Measurements from ENCODE around the gene HJURP.

Gene HJURP

DNA sequence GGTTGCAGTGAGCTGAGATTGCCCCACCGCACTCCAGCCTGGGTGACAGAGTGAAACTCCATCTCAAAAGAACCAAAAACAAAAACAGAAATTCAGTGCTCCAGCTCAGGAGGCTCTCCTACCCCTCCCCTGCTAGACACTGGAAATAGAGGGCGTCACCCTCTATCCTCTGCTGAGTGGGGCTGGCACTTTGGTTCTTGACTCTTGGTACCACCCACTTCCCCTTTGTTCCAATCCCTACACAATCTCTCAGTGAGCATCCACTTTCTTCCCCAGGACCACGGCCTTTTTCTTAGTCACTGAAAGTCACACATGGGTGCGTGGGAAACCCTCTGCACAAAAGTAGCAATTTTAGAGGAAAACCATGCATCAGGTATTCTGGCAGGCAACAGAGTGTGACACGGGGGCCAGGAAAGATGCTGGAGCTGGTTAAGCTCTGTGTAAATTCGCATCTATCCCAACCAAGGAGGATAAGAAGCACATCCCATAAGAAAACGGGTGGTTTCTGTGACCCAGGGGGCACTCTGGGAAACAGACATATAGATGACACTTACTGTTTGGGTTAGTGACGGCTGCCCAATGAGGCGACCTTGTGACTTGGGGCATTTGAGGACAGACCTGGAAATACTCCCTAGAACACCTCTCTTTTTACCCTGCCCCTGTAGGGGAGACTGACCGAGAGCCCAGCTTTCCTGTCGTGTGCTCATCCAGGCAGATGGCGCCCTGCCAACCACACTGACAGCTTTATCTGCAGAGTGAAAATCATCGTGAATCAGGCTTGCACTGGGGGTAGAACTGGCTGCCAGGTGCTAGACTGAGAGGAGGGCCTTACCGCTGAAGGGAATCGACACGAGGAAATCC, 7.7 kb downstream of the HJURP start:
- H3K27ac ChIP-seq (ENCODE audit: poor library complexity, severe bottlenecking): no peak overlapping the region
- H3K4me1 ChIP-seq (ENCODE audit: insufficient read depth, poor library complexity, severe bottlenecking): peaks cover 5% of the 10 kb centered on the region
- ATAC-seq (ENCODE audit: low read depth): no peak
- no peak overlapping the region for H3K4me3 ChIP-seq (ENCODE audit: severe bottlenecking)
- DNase-seq (ENCODE audit: low spot score): no peak
- H3K27me3 ChIP-seq (ENCODE audit: insufficient read depth, poor library complexity, severe bottlenecking): no peaks in the 10 kb centered on the region
- H3K36me3 ChIP-seq (ENCODE audit: low read depth): peaks cover 100% of the 10 kb centered on the region
- H3K9me3 ChIP-seq (ENCODE audit: severe bottlenecking): no peaks in the 10 kb centered on the region
- TF ChIP-seq CTCF (IDR thresholded peaks at IDR 0.05; ENCODE audit: poor library complexity, severe bottlenecking): no peak

DNA sequence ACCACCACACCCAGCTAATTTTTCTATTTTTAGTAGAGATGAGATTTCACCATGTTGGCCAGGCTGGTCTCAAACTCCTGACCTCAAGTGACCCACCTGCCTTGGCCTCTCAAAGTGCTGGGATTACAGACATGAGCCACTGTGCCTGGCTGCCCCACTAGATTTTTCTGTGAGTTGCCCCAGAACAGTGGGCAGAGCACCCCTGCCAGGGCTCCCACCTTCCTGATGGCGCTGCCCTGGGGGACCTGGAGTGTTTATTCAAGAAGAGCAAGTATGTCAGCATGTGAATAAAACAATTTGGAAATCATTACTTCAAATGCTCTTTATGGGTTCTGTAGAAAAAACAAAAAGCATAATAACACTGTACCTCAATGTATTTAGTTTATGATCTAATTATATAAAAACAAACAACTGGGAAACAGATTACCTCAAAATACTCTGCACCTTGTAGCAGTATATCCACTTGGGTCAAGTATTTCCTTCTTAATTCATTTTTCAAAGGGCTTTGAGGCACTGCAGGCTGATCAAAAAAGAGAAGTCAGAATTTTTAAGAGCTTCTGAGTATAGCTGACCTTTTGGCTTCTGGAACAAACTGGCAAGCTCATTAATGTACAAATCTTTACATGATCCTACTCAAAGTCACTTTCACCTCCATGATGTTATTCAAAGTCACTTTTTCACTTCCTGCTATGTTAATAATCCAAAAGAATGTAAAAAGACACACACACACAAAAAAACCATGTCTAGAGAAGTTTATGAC, 8.9 kb downstream of the HJURP start:
- no peak for TF ChIP-seq CTCF (IDR thresholded peaks at IDR 0.05; ENCODE audit: poor library complexity, severe bottlenecking)
- Histone ChIP-seq H3K27me3 (ENCODE audit: insufficient read depth, poor library complexity, severe bottlenecking) (no peaks in the 10 kb centered on the region), H3K4me1 (ENCODE audit: insufficient read depth, poor library complexity, severe bottlenecking) (no peaks in the 10 kb centered on the region), H3K4me3 (ENCODE audit: severe bottlenecking) (no peak overlapping the region), H3K9me3 (ENCODE audit: severe bottlenecking) (no peaks in the 10 kb centered on the region), H3K36me3 (ENCODE audit: low read depth) (peaks cover 100% of the 10 kb centered on the region), H3K27ac (ENCODE audit: poor library complexity, severe bottlenecking) (no peak overlapping the region)
- DNase-seq (ENCODE audit: low spot score) (no peak), ATAC-seq (ENCODE audit: low read depth) (no peak)

GRCh38 chr2:233844836-233845235, 9.5 kb downstream of the HJURP start:
- Histone ChIP-seq H3K36me3 (ENCODE audit: low read depth) (peaks cover 100% of the 10 kb centered on the region), H3K9me3 (ENCODE audit: severe bottlenecking) (no peaks in the 10 kb centered on the region), H3K4me1 (ENCODE audit: insufficient read depth, poor library complexity, severe bottlenecking) (no peaks in the 10 kb centered on the region), H3K27ac (ENCODE audit: poor library complexity, severe bottlenecking) (no peak overlapping the region), H3K27me3 (ENCODE audit: insufficient read depth, poor library complexity, severe bottlenecking) (no peaks in the 10 kb centered on the region), H3K4me3 (ENCODE audit: severe bottlenecking) (no peak overlapping the region)
- no peak for ATAC-seq (ENCODE audit: low read depth)
- no peak for DNase-seq (ENCODE audit: low spot score)
- TF ChIP-seq CTCF (IDR thresholded peaks at IDR 0.05; ENCODE audit: poor library complexity, severe bottlenecking): no peak

- H3K27ac ChIP-seq (ENCODE audit: poor library complexity, severe bottlenecking): no peak overlapping the region
- no peak for ATAC-seq (ENCODE audit: low read depth)
- no peaks in the 10 kb centered on the region for H3K4me1 ChIP-seq (ENCODE audit: insufficient read depth, poor library complexity, severe bottlenecking)
- H3K27me3 ChIP-seq (ENCODE audit: insufficient read depth, poor library complexity, severe bottlenecking): no peaks in the 10 kb centered on the region
- no peak for TF ChIP-seq CTCF (IDR thresholded peaks at IDR 0.05; ENCODE audit: poor library complexity, severe bottlenecking)
- peaks cover 100% of the 10 kb centered on the region for H3K36me3 ChIP-seq (ENCODE audit: low read depth)
- DNase-seq (ENCODE audit: low spot score): no peak
- no peaks in the 10 kb centered on the region for H3K9me3 ChIP-seq (ENCODE audit: severe bottlenecking)
- no peak overlapping the region for H3K4me3 ChIP-seq (ENCODE audit: severe bottlenecking)
Observed at GRCh38 chr2:233844064-233844807, 10.1 kb downstream of the HJURP start.
